ENCODE measurements around the gene UBE2D3. TPM values are rescaled to one million over a fixed set of nuclear protein-coding genes. Genes with fewer than 3 reads are reported as not detected.
A peak's percentile ranks its signal among the peaks of the same experiment; 100 is the strongest.

UBE2D3 gene
- total RNA-seq, 1 experiment from 2014 or later = 521 TPM

GRCh38 chr4:102799816-102800215 lies 27.5 kb downstream of the UBE2D3 start:
- DNase-seq (ENCODE audit: extremely low read depth, low read depth) = no peak

GRCh38 chr4:102794999-102795398 lies 32.4 kb downstream of the UBE2D3 start:
- no peak for DNase-seq (ENCODE audit: extremely low read depth, low read depth)

GRCh38 chr4:102792361-102792936 lies 34.9 kb downstream of the UBE2D3 start:
- DNase-seq (ENCODE audit: extremely low read depth, low read depth) = no peak

- no peak for DNase-seq (ENCODE audit: extremely low read depth, low read depth)
These were observed 36.0 kb downstream of the UBE2D3 start for GRCh38 chr4:102791318-102791835.

GRCh38 chr4:102789317-102789717 lies 38.0 kb downstream of the UBE2D3 start:
- no peak for DNase-seq (ENCODE audit: extremely low read depth, low read depth)

GRCh38 chr4:102787944-102788343 lies 39.4 kb downstream of the UBE2D3 start:
- DNase-seq (ENCODE audit: extremely low read depth, low read depth) = no peak

GRCh38 chr4:102787096-102787881 lies 40.1 kb downstream of the UBE2D3 start:
- DNase-seq (ENCODE audit: extremely low read depth, low read depth) = peak; percentile 41

- no peak for DNase-seq (ENCODE audit: extremely low read depth, low read depth)
These were observed 41.1 kb downstream of the UBE2D3 start for GRCh38 chr4:102786279-102786678.

GRCh38 chr4:102783006-102783405 lies 44.3 kb downstream of the UBE2D3 start:
- DNase-seq (ENCODE audit: extremely low read depth, low read depth) = no peak

- DNase-seq (ENCODE audit: extremely low read depth, low read depth) = no peak
These were observed 45.8 kb downstream of the UBE2D3 start for GRCh38 chr4:102781570-102781969.

GRCh38 chr4:102780476-102781144 lies 46.7 kb downstream of the UBE2D3 start:
- no peak for DNase-seq (ENCODE audit: extremely low read depth, low read depth)

GRCh38 chr4:102779204-102779603 lies 48.1 kb downstream of the UBE2D3 start:
- no peak for DNase-seq (ENCODE audit: extremely low read depth, low read depth)

- DNase-seq (ENCODE audit: extremely low read depth, low read depth) = no peak
These were observed 48.6 kb downstream of the UBE2D3 start for GRCh38 chr4:102778720-102779119.

GRCh38 chr4:102775805-102776204 lies 51.5 kb downstream of the UBE2D3 start:
- no peak for DNase-seq (ENCODE audit: extremely low read depth, low read depth)

- no peak for DNase-seq (ENCODE audit: extremely low read depth, low read depth)
These were observed 53.1 kb downstream of the UBE2D3 start for GRCh38 chr4:102774254-102774653.

- DNase-seq (ENCODE audit: extremely low read depth, low read depth) = no peak
These were observed 54.5 kb downstream of the UBE2D3 start for GRCh38 chr4:102772738-102773340.

GRCh38 chr4:102764901-102765300 lies 62.5 kb downstream of the UBE2D3 start:
- no peak for DNase-seq (ENCODE audit: extremely low read depth, low read depth)

- no peak for DNase-seq (ENCODE audit: extremely low read depth, low read depth)
These were observed 65.4 kb downstream of the UBE2D3 start for GRCh38 chr4:102761906-102762305.

GRCh38 chr4:102761296-102761701 lies 66.1 kb downstream of the UBE2D3 start:
- DNase-seq (ENCODE audit: extremely low read depth, low read depth) = no peak

GRCh38 chr4:102760645-102761295 lies 66.6 kb downstream of the UBE2D3 start, which contains the start of gene MANBA:
Gene MANBA (minus strand): TSS chr4:102760968. CDS start chr4:102760894, 74 bp downstream.
- DNase-seq (ENCODE audit: extremely low read depth, low read depth) = peak; percentile 59
